GM10847 (cell line): ENCODE measurements around the gene STPG4.

ENCODE experiments used
- POLR2A ChIP-seq: IDR thresholded peaks from 2 replicates; pipeline ENCODE4 v1.6.1; 2011; ENCODE audit not compliant: insufficient read length; ENCODE audit errors: extremely low read depth

STPG4 gene

DNA sequence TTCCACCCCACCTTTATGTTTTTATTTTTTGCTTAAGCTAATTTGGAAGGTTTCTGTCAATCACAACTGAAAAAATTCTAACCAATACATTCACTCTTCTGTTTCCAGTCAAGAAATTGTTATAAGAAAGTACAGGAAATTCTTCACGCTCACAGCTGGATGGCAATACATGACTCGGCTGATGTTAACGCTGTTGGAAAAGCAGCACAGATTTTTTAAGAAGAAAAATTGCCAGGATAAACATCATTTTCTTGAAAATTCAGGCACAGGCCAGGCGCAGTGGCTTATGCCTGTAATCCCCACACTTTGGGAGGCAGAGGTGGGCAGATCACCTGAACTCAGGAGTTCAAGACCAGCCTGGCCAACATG, 46.1 kb downstream of the STPG4 start:
- no peak for TF ChIP-seq POLR2A

DNA sequence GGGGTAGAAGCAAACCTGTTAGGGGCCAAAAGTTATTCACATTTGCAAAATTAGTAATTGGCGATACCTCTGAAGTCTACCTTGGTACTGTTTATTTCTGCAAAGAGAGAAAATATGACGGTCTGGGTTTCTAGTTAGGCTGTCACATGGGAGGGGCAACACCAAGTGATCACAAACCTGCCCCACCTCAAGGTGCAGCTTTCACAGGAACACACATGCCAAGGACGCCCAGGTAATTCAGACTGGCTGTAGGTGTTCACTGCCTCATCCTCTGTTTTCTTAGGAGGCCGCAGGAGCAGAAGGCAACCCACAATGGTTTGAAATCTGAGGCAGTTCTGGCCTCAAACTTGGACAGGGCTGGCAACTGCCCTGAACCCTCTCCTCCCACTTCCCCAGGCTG, 56.2 kb downstream of the STPG4 start:
- TF ChIP-seq POLR2A: no peak

DNA sequence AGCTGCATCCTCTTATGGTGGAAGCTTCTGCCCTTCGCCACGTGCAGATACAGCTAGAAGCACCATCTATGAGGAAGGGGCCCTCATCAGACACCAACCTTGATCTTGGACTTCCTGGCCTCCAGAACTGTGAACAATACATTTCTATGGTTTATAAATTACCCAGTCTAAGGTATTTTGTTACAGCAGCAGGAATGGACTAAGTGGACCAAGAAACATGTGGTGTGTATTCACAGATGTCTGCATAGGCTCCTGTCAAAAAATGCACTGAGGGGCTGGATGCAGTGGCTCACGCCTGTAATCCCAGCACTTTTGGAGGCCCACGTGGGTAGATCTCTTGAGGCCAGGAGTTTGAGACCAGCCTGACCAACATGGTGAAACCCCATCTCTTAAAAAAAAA, 57.5 kb downstream of the STPG4 start:
- no peak for TF ChIP-seq POLR2A

DNA sequence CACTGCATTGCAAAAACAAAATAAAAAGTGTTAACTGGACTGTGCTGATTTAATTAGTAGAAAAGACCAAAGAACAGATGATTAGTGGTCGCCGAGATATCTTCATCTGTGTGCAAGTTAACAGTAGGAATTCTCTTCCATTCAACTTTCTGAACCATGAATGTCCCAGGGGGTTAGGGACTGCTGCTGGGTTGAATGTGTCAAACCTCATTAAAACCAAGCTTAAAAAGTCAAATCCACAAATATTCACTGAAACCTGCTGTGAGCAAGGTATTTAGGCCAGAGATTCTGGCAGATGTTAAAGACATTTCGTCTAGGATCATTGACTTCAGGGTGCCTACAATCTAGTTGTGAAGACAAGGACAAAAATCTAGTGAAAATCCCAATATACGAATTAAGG, 58.7 kb downstream of the STPG4 start:
- TF ChIP-seq POLR2A: no peak

DNA sequence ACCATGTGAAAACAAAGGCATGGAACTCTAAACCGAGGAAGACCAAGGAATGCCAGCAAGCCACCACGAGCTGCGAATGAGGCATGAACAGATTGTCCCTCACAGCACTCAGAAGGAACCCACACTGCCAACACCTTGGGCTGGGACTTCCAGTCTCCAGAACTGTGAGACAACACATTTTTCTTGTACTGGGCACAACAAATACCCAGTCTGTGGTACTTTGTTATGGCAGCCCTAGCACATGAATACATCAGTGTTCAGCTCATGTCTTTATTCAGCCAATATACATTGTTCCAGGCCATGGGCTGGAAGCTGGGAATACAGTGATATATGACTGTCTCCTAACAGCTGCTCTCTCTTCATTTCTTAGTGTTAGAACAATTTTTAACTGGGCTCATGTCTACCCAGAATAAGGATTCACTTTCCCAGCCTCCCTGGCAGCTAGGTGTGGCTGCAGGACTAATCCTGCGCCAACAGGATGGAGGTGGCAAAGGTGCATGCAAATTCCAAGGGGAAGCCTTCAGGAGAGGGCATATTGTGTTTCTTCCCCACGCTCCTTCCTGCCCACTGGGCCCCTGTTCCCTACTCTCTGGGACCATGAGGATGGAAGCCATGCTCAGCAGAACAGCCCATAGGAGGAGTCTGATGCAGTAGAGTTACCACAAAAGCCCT, 59.6 kb downstream of the STPG4 start:
- TF ChIP-seq POLR2A: no peak

DNA sequence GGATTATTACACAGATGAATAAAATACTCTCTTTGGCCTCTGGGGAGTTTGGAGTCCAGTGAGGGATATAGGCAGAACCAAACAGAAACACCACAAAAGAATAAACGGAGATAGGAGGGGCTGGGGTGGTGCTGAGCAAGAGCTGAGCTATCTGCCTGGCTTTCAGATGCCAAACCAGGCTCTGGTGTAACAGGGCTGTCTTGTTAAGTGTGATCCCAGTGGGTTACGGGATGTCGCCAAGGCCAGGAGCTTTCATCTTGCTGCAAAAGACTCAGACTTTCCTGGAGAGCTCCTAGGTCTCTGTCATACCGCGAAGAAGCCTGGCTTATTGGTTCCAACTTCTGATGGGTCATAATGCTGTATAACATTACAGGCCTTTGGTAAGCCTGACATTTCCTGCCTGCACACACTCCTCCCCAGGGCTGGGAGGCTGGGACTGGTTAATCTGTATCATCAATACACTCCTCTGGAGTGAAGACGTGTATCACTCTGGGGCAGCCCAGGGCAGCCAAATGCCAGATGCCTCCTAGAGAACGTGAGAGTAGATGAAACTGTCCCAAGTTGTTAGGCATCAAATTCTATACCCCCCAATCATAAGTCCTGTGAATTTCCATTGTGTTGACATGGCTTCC, 60.5 kb downstream of the STPG4 start:
- no peak for TF ChIP-seq POLR2A

DNA sequence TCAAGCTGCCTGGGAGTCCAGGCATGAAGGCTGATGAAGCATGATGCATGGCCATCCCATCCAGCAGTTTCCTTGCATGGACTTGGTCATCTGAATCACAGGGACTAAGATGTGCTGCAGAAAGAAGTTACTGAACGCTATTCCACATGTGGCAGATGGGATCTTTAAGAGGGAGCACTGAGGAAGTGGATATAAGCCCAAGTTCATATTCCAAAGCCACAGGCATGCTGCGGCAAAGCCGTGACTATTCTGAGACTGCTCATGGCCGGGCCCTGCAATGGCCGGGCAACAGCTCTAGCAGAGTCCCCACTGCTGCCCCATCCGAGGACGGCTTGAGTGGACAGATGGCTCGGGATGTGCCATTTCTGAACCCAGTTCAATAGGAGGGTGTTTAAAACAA, 61.5 kb downstream of the STPG4 start:
- TF ChIP-seq POLR2A: no peak

DNA sequence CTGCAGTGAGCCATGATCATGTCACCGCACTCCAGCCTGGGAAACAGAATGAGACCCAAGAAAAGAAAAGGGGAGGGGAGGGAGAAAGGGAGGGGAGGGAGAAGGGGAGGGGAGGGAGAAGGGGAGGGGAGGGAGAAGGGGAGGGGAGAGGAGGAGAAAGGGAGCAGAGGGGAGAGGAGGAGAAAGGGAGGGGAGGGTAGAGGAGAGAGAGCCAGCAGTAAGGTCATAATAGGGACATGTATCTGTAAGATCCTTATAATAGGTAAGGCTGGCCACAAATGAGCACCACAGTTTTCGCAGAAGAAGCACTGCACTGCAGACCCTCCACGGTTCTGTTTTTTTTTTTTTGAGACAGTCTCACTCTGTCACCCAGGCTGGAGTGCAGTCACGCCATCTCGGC, 62.6 kb downstream of the STPG4 start:
- TF ChIP-seq POLR2A: no peak

DNA sequence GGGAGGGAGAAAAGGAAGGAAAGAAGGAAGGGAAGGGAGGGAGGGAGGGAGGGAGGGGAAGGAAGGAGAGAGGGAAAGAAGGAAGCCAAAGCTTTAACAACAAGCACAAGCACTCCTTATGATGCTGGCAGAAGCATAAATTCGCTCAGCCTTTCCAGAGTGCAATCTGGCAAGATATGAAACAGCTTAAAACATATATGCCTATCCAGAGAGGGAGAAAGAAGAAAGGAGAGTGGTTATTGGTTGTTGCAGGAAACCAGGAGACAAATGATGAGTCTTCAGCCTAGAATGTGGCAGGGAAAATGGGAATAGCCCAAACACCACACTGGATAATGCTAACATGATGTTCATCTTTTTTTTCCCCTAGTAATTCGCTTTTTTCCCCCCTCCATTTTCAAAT, 64.0 kb downstream of the STPG4 start:
- TF ChIP-seq POLR2A: no peak

DNA sequence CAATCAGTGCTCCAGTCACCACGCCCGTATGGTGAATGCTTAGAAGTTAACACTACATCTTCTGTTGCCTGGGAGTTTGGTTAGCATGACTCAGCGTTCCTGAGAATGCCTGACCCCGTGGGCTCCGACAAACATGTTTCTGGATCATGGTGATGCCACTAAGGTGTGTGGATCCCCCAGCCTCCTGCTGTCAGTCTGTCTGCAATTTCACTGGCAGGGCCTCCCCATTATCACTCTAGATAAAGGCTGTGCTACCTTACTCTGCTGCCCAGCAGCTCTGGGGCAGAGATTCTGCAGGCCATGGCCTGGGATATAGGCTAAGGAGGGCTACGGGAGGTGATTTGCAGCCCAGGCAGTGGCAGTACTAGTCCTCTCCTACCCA, 66.0 kb downstream of the STPG4 start:
- no peak for TF ChIP-seq POLR2A

DNA sequence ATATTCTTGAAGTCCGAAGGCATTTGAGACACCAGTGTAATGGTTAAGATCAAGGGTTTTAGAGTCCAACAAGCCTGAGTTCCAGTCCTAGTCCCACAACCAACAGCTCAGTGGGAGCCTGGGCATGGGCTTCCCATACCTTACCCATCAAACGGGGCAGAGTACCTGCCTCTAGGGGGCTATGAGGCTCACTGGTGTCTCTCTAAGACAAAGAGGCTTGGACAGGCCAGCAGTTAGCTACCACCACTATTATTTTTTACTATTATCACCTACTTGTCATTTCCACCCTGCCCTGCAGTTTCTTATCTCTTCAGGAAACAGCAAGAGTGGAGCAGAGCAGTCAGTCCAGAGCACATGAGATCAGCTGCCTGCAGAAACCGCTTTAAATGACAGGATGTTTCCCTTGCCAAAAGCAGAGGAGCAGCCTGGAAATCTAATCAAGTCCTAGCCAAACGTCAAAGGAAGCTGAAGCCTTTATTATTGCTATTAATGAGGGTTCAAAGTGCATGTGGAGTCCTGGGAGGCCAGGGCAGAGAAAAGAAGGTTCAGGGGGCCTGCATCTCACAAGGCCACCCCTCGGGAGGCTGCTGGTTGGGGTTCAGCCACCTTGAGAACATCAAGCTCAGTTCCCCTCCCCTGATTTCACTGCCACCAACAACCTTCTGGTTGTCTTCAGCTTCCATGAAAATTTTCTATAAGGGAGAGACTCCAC, 66.6 kb downstream of the STPG4 start:
- TF ChIP-seq POLR2A: no peak

DNA sequence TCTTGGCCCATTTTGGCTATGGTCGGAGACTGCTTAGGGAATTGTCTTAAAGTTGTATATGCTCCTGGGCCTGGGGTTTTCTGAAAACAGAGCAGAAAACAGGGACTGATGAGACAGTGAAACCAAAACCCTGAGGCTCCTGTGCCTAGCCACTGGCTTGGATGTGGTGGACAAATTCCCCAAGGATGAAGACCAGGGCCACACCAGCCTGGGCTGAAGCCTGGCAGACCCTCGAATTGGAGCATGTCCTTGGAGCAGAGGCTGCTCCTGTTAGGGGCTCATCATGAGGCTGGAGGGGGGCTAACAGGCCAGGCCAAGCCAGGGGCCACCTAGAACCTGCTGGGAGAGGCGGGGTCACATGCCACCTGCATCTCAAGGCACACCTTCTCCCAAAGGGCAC, 68.1 kb downstream of the STPG4 start:
- TF ChIP-seq POLR2A: no peak

DNA sequence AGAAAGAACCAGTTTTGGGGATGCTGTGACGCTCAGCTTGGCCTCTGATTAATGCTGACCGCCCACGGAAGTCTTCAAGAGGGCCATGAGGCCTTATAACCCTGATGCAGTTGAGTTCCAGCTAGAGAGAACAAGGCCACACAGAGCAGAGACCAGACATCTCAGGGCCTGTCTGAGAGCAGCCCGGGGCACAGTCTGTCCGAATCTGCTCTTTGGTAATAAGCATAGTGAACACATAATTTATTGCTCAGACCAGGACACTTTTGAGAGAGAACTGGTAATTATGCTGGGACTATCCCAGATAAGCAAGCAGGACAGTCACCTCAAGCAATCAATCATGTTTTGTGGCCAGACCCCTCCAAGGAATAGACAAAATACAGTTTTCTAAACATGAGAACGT, 68.5 kb downstream of the STPG4 start:
- no peak for TF ChIP-seq POLR2A

DNA sequence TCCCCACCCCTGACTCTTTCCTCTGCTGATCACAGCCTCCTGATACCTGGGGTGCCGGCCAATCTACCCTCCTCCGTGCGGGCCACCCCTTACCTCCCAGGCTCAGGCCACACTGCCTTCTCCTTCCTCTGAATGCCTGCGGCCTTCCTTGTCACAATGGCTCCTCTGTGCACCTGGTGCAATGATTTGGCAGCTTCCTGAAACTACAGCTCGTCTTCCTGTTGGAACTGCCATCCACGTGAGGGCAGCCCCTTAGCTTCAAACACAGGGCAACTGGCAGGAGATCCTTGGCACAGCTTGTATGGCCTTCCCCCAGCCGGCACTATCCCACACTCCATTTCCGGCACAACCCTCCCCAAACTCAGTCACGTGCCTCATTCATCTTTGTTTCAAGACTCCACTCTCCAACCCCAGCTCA, 69.0 kb downstream of the STPG4 start:
- no peak for TF ChIP-seq POLR2A

DNA sequence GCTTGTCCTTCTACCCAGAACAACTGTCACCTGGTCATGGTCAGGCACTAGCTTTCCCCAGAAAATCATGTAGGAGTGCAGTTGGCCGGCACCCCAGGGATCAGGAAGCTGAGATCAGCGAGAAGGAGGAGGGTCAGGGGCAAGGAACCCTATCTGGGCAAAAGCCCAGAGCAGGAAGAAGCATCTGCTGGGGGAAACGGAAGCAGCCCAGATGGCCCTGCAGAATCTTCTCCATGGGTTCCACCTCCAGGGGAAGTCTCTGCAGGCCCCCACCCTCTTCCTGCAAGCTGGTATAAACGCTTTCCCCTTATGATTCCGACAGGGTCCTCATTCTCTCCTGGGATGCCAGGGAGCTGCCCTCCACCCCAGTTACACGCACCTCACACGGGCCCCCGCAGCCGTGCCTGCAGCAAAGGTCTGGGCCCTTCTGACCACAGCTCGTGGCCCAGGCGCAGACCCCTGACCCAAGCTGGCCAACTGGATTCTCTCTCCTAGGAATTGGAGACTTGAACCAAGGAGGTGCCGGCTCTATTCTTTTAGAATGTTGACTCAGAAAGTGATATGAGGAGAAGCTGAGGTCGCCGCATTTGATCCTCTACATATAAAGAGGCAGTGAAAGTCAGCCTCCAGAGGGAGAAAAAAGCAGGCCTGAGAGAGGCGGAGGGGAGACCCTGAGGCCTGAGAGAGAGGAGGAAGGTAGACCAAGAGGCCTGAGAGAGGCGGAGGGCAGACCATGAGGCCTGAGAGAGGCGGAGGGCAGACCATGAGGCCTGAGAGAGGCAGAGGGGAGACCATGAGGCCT, 71.0 kb downstream of the STPG4 start:
- TF ChIP-seq POLR2A: no peak

DNA sequence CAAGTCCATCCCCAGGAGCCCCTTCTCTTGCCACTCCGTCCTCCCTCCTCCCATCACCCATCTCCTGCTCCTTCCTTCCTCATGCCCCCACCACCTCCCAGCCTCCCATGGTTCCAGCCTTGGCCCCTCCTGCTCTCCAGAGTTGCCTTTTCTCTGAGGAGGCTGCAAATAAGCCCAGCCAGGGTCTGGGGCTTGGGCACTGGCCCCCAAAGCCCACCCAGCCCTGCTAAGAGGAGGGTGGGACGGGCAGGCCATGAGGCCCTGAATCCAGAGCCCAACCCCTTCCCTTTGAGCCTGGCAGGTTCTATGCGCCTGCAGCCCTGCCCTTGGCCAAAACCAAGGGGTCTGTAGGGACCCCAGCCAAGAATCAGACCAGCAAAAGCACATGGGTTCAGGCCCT, 71.6 kb downstream of the STPG4 start:
- TF ChIP-seq POLR2A: no peak
